NCI-H187 (cell line): ENCODE measurements around the gene SEZ6.

Experiments
- DNase-seq, 2 experiments: peaks; one replicate each; lab custom pipeline; 2025; lab: John Stamatoyannopoulos, UW

The SEZ6 gene

GRCh38 chr17:28906276-28906675, 99.6 kb downstream of the SEZ6 start:
- DNase-seq: no peak
